ENCODE data around the gene S100A8.

The S100A8 gene

GRCh38 chr1:153345187-153346076, 45.4 kb downstream of the S100A8 start:
- DNase-seq: no peak

- no peak for DNase-seq
These were observed 46.2 kb downstream of the S100A8 start for GRCh38 chr1:153344718-153345025.

- no peak for DNase-seq
These were observed 46.8 kb downstream of the S100A8 start for GRCh38 chr1:153343811-153344717.

GRCh38 chr1:153343040-153343681, 47.7 kb downstream of the S100A8 start:
- no peak for DNase-seq

- no peak for DNase-seq
These were observed 48.7 kb downstream of the S100A8 start for GRCh38 chr1:153342178-153342577.

- no peak for DNase-seq
These were observed 49.4 kb downstream of the S100A8 start for GRCh38 chr1:153341431-153341934.

GRCh38 chr1:153340356-153340755, 50.5 kb downstream of the S100A8 start:
- DNase-seq: no peak

Data from activated naive CD4-positive, alpha-beta T cell treated with anti-CD3 and anti-CD28 coated beads, Interleukin-2, amount 50 U/mL, for 16 hours (primary cell).